ENCODE results near the gene GSN. TPM values are rescaled to one million over a fixed set of nuclear protein-coding genes. Genes with fewer than 3 reads are reported as not detected.
A peak's percentile ranks its signal among the peaks of the same experiment; 100 is the strongest.

The GSN gene
- total RNA-seq, 2 experiments from 2014 or later: 2.6 to 2.9 TPM

- ChIA-PET CTCF (interaction anchor here (0.9 kb wide), 1 partner anchor 24 kb away, joined by 3 read pairs; no protein-coding TSS in a partner anchor), POLR2A (no interaction called here)
- Mint-ChIP-seq H3K4me1 (ENCODE audit: low read depth) (peaks cover 13% of the 10 kb centered on the region), H3K9me3 (no peaks in the 10 kb centered on the region), H3K4me3 (no peak overlapping the region), H3K36me3 (no peaks in the 10 kb centered on the region), H3K27me3 (peaks cover 16% of the 10 kb centered on the region), H3K27ac (no peak overlapping the region)
- intact Hi-C loops (cut with micrococcal nuclease): no loop called here
- no peak for DNase-seq
These were observed 27.8 kb downstream of the GSN start for GRCh38 chr9:121295662-121296191.

GRCh38 chr9:121296213-121297127, 28.5 kb downstream of the GSN start:
- POLR2A ChIA-PET: no interaction called here
- intact Hi-C loops (cut with micrococcal nuclease): no loop called here
- Mint-ChIP-seq H3K36me3 (no peaks in the 10 kb centered on the region), H3K27ac (no peak overlapping the region), H3K4me3 (no peak overlapping the region), H3K4me1 (ENCODE audit: low read depth) (peaks cover 13% of the 10 kb centered on the region), H3K27me3 (peaks cover 18% of the 10 kb centered on the region), H3K9me3 (no peaks in the 10 kb centered on the region)
- CTCF ChIA-PET: interaction anchor here (0.9 kb wide), 1 partner anchor 23 kb away, joined by 3 read pairs; no protein-coding TSS in a partner anchor
- no peak for DNase-seq

- ChIA-PET POLR2A (no interaction called here), CTCF (no interaction called here)
- no peak for DNase-seq
- intact Hi-C loops (cut with micrococcal nuclease): no loop called here
- Mint-ChIP-seq H3K9me3 (no peaks in the 10 kb centered on the region), H3K4me3 (no peak overlapping the region), H3K4me1 (ENCODE audit: low read depth) (peaks cover 13% of the 10 kb centered on the region), H3K36me3 (no peaks in the 10 kb centered on the region), H3K27me3 (peaks cover 18% of the 10 kb centered on the region), H3K27ac (no peak overlapping the region)
These were observed 29.4 kb downstream of the GSN start for GRCh38 chr9:121297389-121297788.

GRCh38 chr9:121298016-121298538, 30.1 kb downstream of the GSN start:
- Mint-ChIP-seq H3K27ac (no peak overlapping the region), H3K36me3 (no peaks in the 10 kb centered on the region), H3K4me1 (ENCODE audit: low read depth) (peaks cover 13% of the 10 kb centered on the region), H3K4me3 (no peak overlapping the region), H3K27me3 (peaks cover 18% of the 10 kb centered on the region), H3K9me3 (no peaks in the 10 kb centered on the region)
- CTCF ChIA-PET: interaction anchor here (1.5 kb wide), 1 partner anchor 20 kb away, joined by 4 read pairs; no protein-coding TSS in a partner anchor
- DNase-seq: no peak
- intact Hi-C loops (cut with micrococcal nuclease): no loop called here
- POLR2A ChIA-PET: no interaction called here

- H3K9me3 Mint-ChIP-seq: no peaks in the 10 kb centered on the region
- peaks cover 18% of the 10 kb centered on the region for H3K27me3 Mint-ChIP-seq
- no peaks in the 10 kb centered on the region for H3K36me3 Mint-ChIP-seq
- no peak for DNase-seq
- peak overlapping the region; percentile 61 for H3K4me3 Mint-ChIP-seq
- ChIA-PET POLR2A (no interaction called here), CTCF (interaction anchor here (1.5 to 1.6 kb wide), 2 partner anchors 21 kb away, joined by 4 to 6 read pairs; no protein-coding TSS in a partner anchor)
- no peak overlapping the region for H3K27ac Mint-ChIP-seq
- intact Hi-C loops (cut with micrococcal nuclease): no loop called here
- H3K4me1 Mint-ChIP-seq (ENCODE audit: low read depth): peaks cover 13% of the 10 kb centered on the region
These were observed 30.9 kb downstream of the GSN start for GRCh38 chr9:121298689-121299466.

- peak overlapping the region; percentile 61 for H3K4me3 Mint-ChIP-seq
- H3K36me3 Mint-ChIP-seq: no peaks in the 10 kb centered on the region
- ChIA-PET POLR2A (no interaction called here), CTCF (interaction anchor here (1.5 to 1.6 kb wide), 2 partner anchors 20 to 22 kb away, joined by 4 to 6 read pairs; no protein-coding TSS in a partner anchor)
- DNase-seq: peak; percentile 24
- intact Hi-C loops (cut with micrococcal nuclease): loop anchor here (2.0 kb wide), 1 partner anchor 21 kb away; no protein-coding TSS in a partner anchor
- H3K9me3 Mint-ChIP-seq: no peaks in the 10 kb centered on the region
- no peak overlapping the region for H3K27ac Mint-ChIP-seq
- H3K27me3 Mint-ChIP-seq: peaks cover 18% of the 10 kb centered on the region
- peaks cover 13% of the 10 kb centered on the region for H3K4me1 Mint-ChIP-seq (ENCODE audit: low read depth)
These were observed 31.7 kb downstream of the GSN start for GRCh38 chr9:121299467-121300282.

GRCh38 chr9:121300283-121301119, 32.5 kb downstream of the GSN start:
- POLR2A ChIA-PET: no interaction called here
- Mint-ChIP-seq H3K4me1 (ENCODE audit: low read depth) (peaks cover 13% of the 10 kb centered on the region), H3K27ac (no peak overlapping the region), H3K9me3 (no peaks in the 10 kb centered on the region), H3K36me3 (no peaks in the 10 kb centered on the region), H3K27me3 (peaks cover 18% of the 10 kb centered on the region), H3K4me3 (peak overlapping the region; percentile 59)
- CTCF ChIA-PET: interaction anchor here (0.6 kb wide), 1 partner anchor 730 kb away, joined by 4 read pairs; no protein-coding TSS in a partner anchor
- intact Hi-C loops (cut with micrococcal nuclease): loop anchor here (2.0 kb wide), 1 partner anchor 22 kb away; no protein-coding TSS in a partner anchor
- no peak for DNase-seq

GRCh38 chr9:121301881-121302286, 33.9 kb downstream of the GSN start:
- Mint-ChIP-seq H3K36me3 (no peaks in the 10 kb centered on the region), H3K27ac (no peak overlapping the region), H3K4me1 (ENCODE audit: low read depth) (peaks cover 13% of the 10 kb centered on the region), H3K27me3 (peaks cover 18% of the 10 kb centered on the region), H3K9me3 (no peaks in the 10 kb centered on the region), H3K4me3 (no peak overlapping the region)
- ChIA-PET POLR2A (no interaction called here), CTCF (interaction anchor here (0.7 kb wide), 1 partner anchor 18 kb away, joined by 5 read pairs; no protein-coding TSS in a partner anchor)
- intact Hi-C loops (cut with micrococcal nuclease): loop anchor here (2.0 kb wide), 1 partner anchor 23 kb away; no protein-coding TSS in a partner anchor
- no peak for DNase-seq

GRCh38 chr9:121302341-121302740, 34.4 kb downstream of the GSN start:
- peaks cover 18% of the 10 kb centered on the region for H3K27me3 Mint-ChIP-seq
- no peaks in the 10 kb centered on the region for H3K9me3 Mint-ChIP-seq
- no peak overlapping the region for H3K4me3 Mint-ChIP-seq
- POLR2A ChIA-PET: no interaction called here
- peaks cover 13% of the 10 kb centered on the region for H3K4me1 Mint-ChIP-seq (ENCODE audit: low read depth)
- DNase-seq: no peak
- H3K36me3 Mint-ChIP-seq: no peaks in the 10 kb centered on the region
- CTCF ChIA-PET: interaction anchor here (0.6 to 0.7 kb wide), 2 partner anchors 18 to 24 kb away, joined by 3 to 5 read pairs; no protein-coding TSS in a partner anchor
- no peak overlapping the region for H3K27ac Mint-ChIP-seq
- intact Hi-C loops (cut with micrococcal nuclease): no loop called here

GRCh38 chr9:121302786-121303185, 34.8 kb downstream of the GSN start:
- H3K27me3 Mint-ChIP-seq: peaks cover 18% of the 10 kb centered on the region
- DNase-seq: no peak
- CTCF ChIA-PET: interaction anchor here (0.6 to 1.0 kb wide), 3 partner anchors 17 to 97 kb away, joined by 3 to 5 read pairs (median 4); no protein-coding TSS in a partner anchor
- intact Hi-C loops (cut with micrococcal nuclease): no loop called here
- no peaks in the 10 kb centered on the region for H3K36me3 Mint-ChIP-seq
- POLR2A ChIA-PET: no interaction called here
- no peak overlapping the region for H3K4me3 Mint-ChIP-seq
- peaks cover 13% of the 10 kb centered on the region for H3K4me1 Mint-ChIP-seq (ENCODE audit: low read depth)
- no peak overlapping the region for H3K27ac Mint-ChIP-seq
- H3K9me3 Mint-ChIP-seq: no peaks in the 10 kb centered on the region
